ENCODE measurements around the gene WWOX.

GRCh38 chr16:79112462-79112861 lies 1013.0 kb downstream of the WWOX start:
- TF ChIP-seq CTCF (IDR thresholded peaks at IDR 0.05 in 8 of 11, conservative IDR thresholded peaks at IDR 0.05 in 3 of 11) (no peak), POLR2A (IDR thresholded peaks at IDR 0.05) (no peak)
